ENCODE measurements around the gene B4GALNT2. TPM values are rescaled to one million over a fixed set of nuclear protein-coding genes. Genes with fewer than 3 reads are reported as not detected.
A peak's percentile ranks its signal among the peaks of the same experiment; 100 is the strongest.
"Not testable (repeated sequence)": the region's sequence is repeated elsewhere in the genome, so short reads cannot be mapped to it uniquely, and the experiment has no call there.

B4GALNT2 gene
- total RNA-seq, 1 donor from 2014 or later: not detected

DNA sequence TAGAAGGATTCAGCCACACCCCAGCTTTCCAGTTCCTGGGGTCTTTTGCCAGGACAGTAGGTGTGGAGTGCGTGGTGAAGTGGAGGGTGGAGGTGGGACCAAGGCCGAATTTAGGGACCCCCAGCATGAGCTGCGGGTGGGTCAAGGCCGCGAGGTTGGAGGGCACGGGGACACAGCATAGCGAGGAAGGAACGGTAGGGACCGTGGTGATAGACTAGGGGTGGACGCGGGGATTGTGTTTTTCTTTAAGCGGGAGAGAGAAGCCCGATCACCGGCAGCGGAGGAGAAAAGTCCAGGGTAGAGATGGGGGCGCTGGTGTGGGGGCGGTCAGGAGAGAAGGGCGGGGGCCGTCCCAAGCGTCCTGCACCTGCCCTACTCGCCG is 261 bp upstream of the B4GALNT2 start:
- intact Hi-C loops (cut with DNase I): no loop called here
- peak overlapping the region; percentile 34 to 39 for H3K4me3 ChIP-seq
- peaks cover 10% of the 10 kb centered on the region for H3K27me3 ChIP-seq

GRCh38 chr17:49136335-49136734 is 3.8 kb downstream of the B4GALNT2 start:
- peaks cover 10% of the 10 kb centered on the region for H3K27me3 ChIP-seq
- TF ChIP-seq, protein P1, sequence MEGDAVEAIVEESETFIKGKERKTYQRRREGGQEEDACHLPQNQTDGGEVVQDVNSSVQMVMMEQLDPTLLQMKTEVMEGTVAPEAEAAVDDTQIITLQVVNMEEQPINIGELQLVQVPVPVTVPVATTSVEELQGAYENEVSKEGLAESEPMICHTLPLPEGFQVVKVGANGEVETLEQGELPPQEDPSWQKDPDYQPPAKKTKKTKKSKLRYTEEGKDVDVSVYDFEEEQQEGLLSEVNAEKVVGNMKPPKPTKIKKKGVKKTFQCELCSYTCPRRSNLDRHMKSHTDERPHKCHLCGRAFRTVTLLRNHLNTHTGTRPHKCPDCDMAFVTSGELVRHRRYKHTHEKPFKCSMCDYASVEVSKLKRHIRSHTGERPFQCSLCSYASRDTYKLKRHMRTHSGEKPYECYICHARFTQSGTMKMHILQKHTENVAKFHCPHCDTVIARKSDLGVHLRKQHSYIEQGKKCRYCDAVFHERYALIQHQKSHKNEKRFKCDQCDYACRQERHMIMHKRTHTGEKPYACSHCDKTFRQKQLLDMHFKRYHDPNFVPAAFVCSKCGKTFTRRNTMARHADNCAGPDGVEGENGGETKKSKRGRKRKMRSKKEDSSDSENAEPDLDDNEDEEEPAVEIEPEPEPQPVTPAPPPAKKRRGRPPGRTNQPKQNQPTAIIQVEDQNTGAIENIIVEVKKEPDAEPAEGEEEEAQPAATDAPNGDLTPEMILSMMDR (IDR thresholded peaks at IDR 0.05): no peak
- H3K4me3 ChIP-seq: no peak overlapping the region
- H3K9me3 ChIP-seq: no peaks in the 10 kb centered on the region
- H3K4me1 ChIP-seq: no peaks in the 10 kb centered on the region
- intact Hi-C loops (cut with DNase I): no loop called here
- DNase-seq (ENCODE audit: low spot score in 2 of 2): no peak
- H3K27ac ChIP-seq: no peak overlapping the region
- no peaks in the 10 kb centered on the region for H3K36me3 ChIP-seq

More for the DNA sequence above, 261 bp upstream of the B4GALNT2 start:
- TF ChIP-seq, protein P1 (IDR thresholded peaks at IDR 0.05): no peak
- no peak for DNase-seq (ENCODE audit: low spot score in 2 of 2)
- Histone ChIP-seq H3K9me3 (no peaks in the 10 kb centered on the region), H3K4me1 (no peaks in the 10 kb centered on the region), H3K36me3 (no peaks in the 10 kb centered on the region), H3K27ac (no peak overlapping the region)

- H3K36me3 ChIP-seq; H3K9me3 ChIP-seq; DNase-seq (ENCODE audit: low spot score in 2 of 2); H3K27me3 ChIP-seq; H3K4me1 ChIP-seq; H3K4me3 ChIP-seq; intact Hi-C loops (cut with DNase I); H3K27ac ChIP-seq: not testable (repeated sequence)
Observed at GRCh38 chr17:49145654-49146053, 13.1 kb downstream of the B4GALNT2 start.

- Histone ChIP-seq H3K27me3 (no peaks in the 10 kb centered on the region), H3K4me3 (no peak overlapping the region), H3K4me1 (no peaks in the 10 kb centered on the region), H3K36me3 (no peaks in the 10 kb centered on the region), H3K27ac (no peak overlapping the region), H3K9me3 (no peaks in the 10 kb centered on the region)
- TF ChIP-seq, protein P1 (IDR thresholded peaks at IDR 0.05): no peak
- DNase-seq (ENCODE audit: low spot score in 2 of 2): no peak
- intact Hi-C loops (cut with DNase I): no loop called here
Observed at GRCh38 chr17:49146620-49147306, 14.2 kb downstream of the B4GALNT2 start.

DNA sequence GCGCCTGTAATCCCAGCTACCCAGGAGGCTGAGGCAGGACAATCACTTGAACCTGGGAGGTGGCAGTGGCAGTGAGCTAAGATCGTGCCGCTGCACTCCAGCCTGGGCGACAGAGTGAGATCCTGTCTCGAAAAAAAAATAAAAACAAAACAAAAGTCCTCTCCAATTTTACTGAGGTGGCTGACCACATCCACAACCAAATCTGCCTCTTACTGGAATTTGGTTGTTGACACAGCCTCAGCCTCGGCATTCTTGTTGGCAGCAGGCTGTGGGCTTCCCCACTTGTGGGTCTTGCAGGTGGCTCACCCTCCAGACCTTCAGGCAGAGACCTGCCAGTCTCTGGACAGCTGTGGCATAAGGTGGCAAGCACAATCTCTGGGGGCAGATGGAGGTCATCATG is 15.6 kb downstream of the B4GALNT2 start:
- Histone ChIP-seq H3K27me3 (no peaks in the 10 kb centered on the region), H3K4me3 (no peak overlapping the region), H3K9me3 (no peaks in the 10 kb centered on the region), H3K27ac (no peak overlapping the region), H3K4me1 (no peaks in the 10 kb centered on the region), H3K36me3 (no peaks in the 10 kb centered on the region)
- no peak for DNase-seq (ENCODE audit: low spot score in 2 of 2)
- intact Hi-C loops (cut with DNase I): no loop called here
- TF ChIP-seq, protein P1 (IDR thresholded peaks at IDR 0.05): no peak

DNA sequence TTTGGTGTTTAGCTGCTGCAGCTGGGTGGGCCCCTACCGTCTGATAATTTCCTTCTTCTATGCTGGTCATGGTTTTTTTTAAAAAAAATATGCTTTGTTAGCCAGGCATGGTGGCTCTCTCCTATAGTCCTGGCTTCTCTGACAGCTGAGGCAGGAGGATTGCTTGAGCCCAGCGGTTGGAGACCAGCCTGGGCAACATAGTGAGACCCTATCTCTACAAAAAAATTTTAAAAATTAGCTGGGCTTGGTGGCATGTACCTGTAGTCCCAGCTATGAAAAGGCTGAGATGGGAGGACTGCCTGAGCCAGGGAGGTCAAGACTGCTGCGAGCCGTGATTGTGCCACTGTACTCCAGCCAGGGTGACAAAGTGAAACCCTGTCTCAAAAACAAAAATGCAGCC is 19.4 kb downstream of the B4GALNT2 start:
- intact Hi-C loops (cut with DNase I): no loop called here
- no peak overlapping the region for H3K27ac ChIP-seq
- H3K27me3 ChIP-seq: no peaks in the 10 kb centered on the region
- no peaks in the 10 kb centered on the region for H3K4me1 ChIP-seq
- no peak overlapping the region for H3K4me3 ChIP-seq
- TF ChIP-seq, protein P1 (IDR thresholded peaks at IDR 0.05): no peak
- H3K9me3 ChIP-seq: no peaks in the 10 kb centered on the region
- no peaks in the 10 kb centered on the region for H3K36me3 ChIP-seq
- DNase-seq (ENCODE audit: low spot score in 2 of 2): no peak

All from ascending aorta (tissue), 2 donors.